SU-DHL-6 (cell line): ENCODE data around the gene ZNF473.
"Not testable (repeated sequence)": the region's sequence is repeated elsewhere in the genome, so short reads cannot be mapped to it uniquely, and the experiment has no call there.

Source experiments
- H2AFZ ChIP-seq: fragments of 200-600 bp; sonication (generic); 2 replicates; pipeline ENCODE4 v1.6.1; 2014; ENCODE audit warnings: low read depth, mild to moderate bottlenecking, moderate library complexity, mixed read lengths, antibody characterized with exemption, low read length; ENCODE audit not compliant: severe bottlenecking
- H3F3A ChIP-seq: fragments of 200-600 bp; shearing (Covaris generic); 2 replicates; pipeline ENCODE4 v1.6.0; 2016; ENCODE audit warnings: antibody characterized with exemption, mild to moderate bottlenecking; ENCODE audit not compliant: insufficient read depth
- H3K27ac ChIP-seq: fragments of 200-600 bp; sonication (generic); 2 replicates; pipeline ENCODE4 v1.5.1; 2016; ENCODE audit warnings: low read depth, mild to moderate bottlenecking, low read length, moderate library complexity, mixed read lengths
- H3K27me3 ChIP-seq: fragments of 200-600 bp; sonication (generic), shearing (Covaris generic); 2 replicates; pipeline ENCODE4 v1.6.0; 2014; ENCODE audit warnings: mild to moderate bottlenecking, low read length
- H3K36me3 ChIP-seq: fragments of 200-600 bp; sonication (generic); 2 replicates; pipeline ENCODE4 v1.6.1; 2014; ENCODE audit warnings: mild to moderate bottlenecking, low read length, mixed read lengths
- H3K4me2 ChIP-seq: fragments of 300-600, 200-600 bp; shearing (Covaris generic), sonication (generic); 2 replicates; pipeline ENCODE4 v1.6.0; 2014; ENCODE audit warnings: low read length, low read depth, mild to moderate bottlenecking; ENCODE audit not compliant: poor library complexity, severe bottlenecking
- H3K4me3 ChIP-seq: fragments of 200-600 bp; sonication (generic); 2 replicates; pipeline ENCODE4 v1.5.1; 2014; ENCODE audit warnings: antibody characterized with exemption, low read length, mild to moderate bottlenecking, mixed read lengths; ENCODE audit not compliant: insufficient read depth, poor library complexity, severe bottlenecking
- H3K79me2 ChIP-seq: fragments of 200-600 bp; sonication (generic); 2 replicates; pipeline ENCODE4 v1.6.1; 2014; ENCODE audit warnings: mild to moderate bottlenecking, low read length, moderate library complexity; ENCODE audit not compliant: insufficient read depth
- H3K9ac ChIP-seq: fragments of 200-600 bp; sonication (generic); 2 replicates; pipeline ENCODE4 v1.7.0; 2014; ENCODE audit warnings: mild to moderate bottlenecking, low read length
- H3K9me2 ChIP-seq: fragments of 200-600 bp; sonication (generic); replicated peaks from 2 replicates; pipeline ENCODE4 v1.6.1; 2014; ENCODE audit warnings: low read length; ENCODE audit not compliant: insufficient read depth
- H3K9me3 ChIP-seq: fragments of 200-600 bp; sonication (generic); 2 replicates; pipeline ENCODE4 v1.6.1; 2014; ENCODE audit warnings: low read length, mixed read lengths; ENCODE audit not compliant: insufficient read depth
- H4K20me1 ChIP-seq: fragments of 200-600 bp; sonication (generic); 2 replicates; pipeline ENCODE4 v1.6.1; 2014; ENCODE audit warnings: low read depth, mild to moderate bottlenecking, antibody characterized with exemption, low read length, moderate library complexity, mixed read lengths
- EZH2phosphoT487 ChIP-seq: fragments of 200-600 bp; sonication (generic), shearing (Covaris generic); conservative IDR thresholded peaks from 2 replicates; pipeline ENCODE4 v1.6.1; 2018; ENCODE audit warnings: mild to moderate bottlenecking, antibody characterized with exemption, low read length, moderate library complexity, mixed read lengths
- TF ChIP-seq, protein P1 (sequence below): fragments of 200-600 bp; sonication (generic); IDR thresholded peaks from one replicate; pipeline ENCODE4 v1.5.1; 2017; ENCODE audit warnings: antibody characterized with exemption, mild to moderate bottlenecking, low read length, moderate library complexity; ENCODE audit not compliant: insufficient read depth, poor library complexity, severe bottlenecking

The ZNF473 gene

DNA sequence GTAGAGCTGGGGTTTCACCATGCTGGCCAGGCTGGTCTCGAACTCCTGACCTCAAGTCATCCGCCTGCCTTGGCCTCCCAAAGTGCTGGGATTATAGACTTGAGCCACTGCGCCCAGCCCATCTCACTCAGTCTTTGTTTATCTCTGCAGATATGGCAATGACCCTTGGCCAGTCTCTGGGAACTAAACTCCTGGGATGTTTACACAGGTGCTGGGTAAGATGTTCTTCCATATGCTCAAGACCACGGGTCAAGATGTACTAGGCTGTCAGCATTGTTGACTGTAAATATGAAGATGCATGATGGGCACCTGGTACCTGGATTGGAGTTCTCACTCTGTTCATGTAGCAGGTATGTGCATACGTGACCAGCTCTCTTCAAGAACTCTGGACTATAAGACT, 35.8 kb downstream of the ZNF473 start:
- Histone ChIP-seq H3K4me2 (no peak overlapping the region), H3K9me2 (no peaks in the 10 kb centered on the region), H3F3A (no peaks in the 10 kb centered on the region), H4K20me1 (no peaks in the 10 kb centered on the region), H3K27me3 (no peaks in the 10 kb centered on the region), H2AFZ (no peak overlapping the region), H3K79me2 (no peaks in the 10 kb centered on the region), H3K9me3 (peaks cover 21% of the 10 kb centered on the region; the same call in 1 of the 2 replicates), H3K36me3 (no peaks in the 10 kb centered on the region), H3K9ac (no peak overlapping the region), H3K27ac (no peak overlapping the region), H3K4me3 (no peak overlapping the region)
- TF ChIP-seq EZH2phosphoT487: no peak
- TF ChIP-seq, protein P1, sequence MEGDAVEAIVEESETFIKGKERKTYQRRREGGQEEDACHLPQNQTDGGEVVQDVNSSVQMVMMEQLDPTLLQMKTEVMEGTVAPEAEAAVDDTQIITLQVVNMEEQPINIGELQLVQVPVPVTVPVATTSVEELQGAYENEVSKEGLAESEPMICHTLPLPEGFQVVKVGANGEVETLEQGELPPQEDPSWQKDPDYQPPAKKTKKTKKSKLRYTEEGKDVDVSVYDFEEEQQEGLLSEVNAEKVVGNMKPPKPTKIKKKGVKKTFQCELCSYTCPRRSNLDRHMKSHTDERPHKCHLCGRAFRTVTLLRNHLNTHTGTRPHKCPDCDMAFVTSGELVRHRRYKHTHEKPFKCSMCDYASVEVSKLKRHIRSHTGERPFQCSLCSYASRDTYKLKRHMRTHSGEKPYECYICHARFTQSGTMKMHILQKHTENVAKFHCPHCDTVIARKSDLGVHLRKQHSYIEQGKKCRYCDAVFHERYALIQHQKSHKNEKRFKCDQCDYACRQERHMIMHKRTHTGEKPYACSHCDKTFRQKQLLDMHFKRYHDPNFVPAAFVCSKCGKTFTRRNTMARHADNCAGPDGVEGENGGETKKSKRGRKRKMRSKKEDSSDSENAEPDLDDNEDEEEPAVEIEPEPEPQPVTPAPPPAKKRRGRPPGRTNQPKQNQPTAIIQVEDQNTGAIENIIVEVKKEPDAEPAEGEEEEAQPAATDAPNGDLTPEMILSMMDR: no peak

DNA sequence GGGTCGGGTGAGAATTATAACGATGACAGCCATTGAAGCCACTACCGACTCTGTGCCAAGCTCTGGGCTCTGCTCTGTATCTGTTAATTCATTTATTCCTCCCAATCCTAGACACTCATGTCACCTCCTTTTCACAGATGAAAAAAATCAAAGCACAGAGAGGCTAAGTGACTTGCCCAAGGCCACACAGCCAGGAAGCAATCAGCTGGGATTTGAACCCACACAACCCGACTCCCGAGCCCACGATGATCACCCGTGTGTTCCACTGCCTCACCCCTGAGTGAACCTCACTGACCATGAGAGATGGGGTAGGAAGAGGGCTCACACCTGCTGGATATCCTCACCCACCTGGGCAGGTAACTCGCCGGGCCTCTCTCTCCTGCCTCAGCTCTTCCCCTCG, 40.1 kb downstream of the ZNF473 start:
- Histone ChIP-seq H2AFZ (no peak overlapping the region), H3K4me3 (no peak overlapping the region), H3K9me2 (no peaks in the 10 kb centered on the region), H3K9ac (no peak overlapping the region), H3K9me3 (no peaks in the 10 kb centered on the region), H3K36me3 (no peaks in the 10 kb centered on the region), H3F3A (no peaks in the 10 kb centered on the region), H3K27ac (no peak overlapping the region), H3K79me2 (no peaks in the 10 kb centered on the region), H4K20me1 (no peaks in the 10 kb centered on the region), H3K4me2 (no peak overlapping the region), H3K27me3 (no peaks in the 10 kb centered on the region)
- no peak for TF ChIP-seq EZH2phosphoT487
- TF ChIP-seq, protein P1: no peak

DNA sequence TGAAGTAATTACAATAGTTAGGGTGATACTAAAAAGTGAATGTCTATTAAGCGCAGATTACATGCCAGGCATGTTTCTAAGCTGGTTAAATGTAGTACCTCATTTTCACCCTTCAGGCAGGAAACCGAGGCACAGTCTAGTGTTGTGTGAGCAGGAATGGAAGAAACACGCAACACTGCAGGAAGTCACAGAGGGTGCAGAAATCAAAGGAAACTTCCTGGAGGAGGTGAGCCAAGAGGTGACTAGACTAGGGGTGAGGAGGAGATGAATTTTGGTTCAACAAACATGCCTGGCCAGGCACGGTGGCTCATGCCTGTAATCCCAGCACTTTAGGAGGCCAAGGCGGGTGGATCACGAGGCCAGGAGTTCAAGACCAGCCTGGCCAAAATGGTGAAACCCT, 41.8 kb downstream of the ZNF473 start:
- Histone ChIP-seq H3K9ac (no peak overlapping the region), H3K4me2 (no peak overlapping the region), H3K79me2 (no peaks in the 10 kb centered on the region), H3K27me3 (no peaks in the 10 kb centered on the region), H4K20me1 (no peaks in the 10 kb centered on the region), H3K9me2 (no peaks in the 10 kb centered on the region), H2AFZ (no peak overlapping the region), H3F3A (no peaks in the 10 kb centered on the region), H3K9me3 (no peaks in the 10 kb centered on the region), H3K27ac (no peak overlapping the region), H3K36me3 (no peaks in the 10 kb centered on the region), H3K4me3 (no peak overlapping the region)
- no peak for TF ChIP-seq EZH2phosphoT487
- TF ChIP-seq, protein P1: no peak

DNA sequence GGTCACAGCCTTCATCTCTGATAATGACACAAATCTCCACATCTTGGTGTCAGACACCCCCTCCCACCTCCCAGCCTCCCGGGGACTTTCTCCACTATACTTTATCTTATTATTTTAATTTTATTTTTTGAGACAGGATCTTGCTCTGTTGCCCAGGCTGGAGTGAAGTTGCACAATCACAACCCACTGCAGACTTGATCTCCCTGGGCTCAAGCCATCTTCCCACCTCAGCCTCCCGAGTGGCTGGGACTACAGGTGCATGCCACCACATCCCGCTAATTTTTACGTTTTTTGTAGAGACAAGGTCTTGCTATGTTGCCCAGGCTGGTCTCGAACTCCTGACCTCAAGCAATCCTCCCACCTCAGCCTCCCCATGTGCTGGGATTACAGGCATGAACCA, 42.6 kb downstream of the ZNF473 start:
- not testable (repeated sequence) for H3K9me3 ChIP-seq, H3K27me3 ChIP-seq, H3K36me3 ChIP-seq

DNA sequence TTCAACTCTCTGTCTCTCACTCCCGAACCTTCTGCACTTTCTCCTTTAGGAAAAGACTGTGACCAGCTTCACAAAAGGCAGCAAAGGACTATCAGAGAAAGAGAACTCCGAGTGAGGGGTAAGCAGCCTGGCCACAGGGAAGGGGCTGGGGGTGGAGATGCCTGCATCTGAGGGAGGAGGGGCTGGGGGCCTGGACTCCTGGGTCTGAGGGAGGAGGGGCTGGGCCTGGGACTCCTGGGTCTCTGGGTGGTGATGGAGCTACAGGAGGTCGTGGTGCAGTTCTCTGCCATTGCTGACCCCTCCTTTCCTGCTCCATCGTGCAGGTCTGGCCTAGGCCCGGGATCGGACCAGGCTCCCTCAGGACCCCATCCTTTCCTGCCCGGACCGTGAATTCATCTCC, 49.3 kb downstream of the ZNF473 start:
- H3K79me2 ChIP-seq, H3K27ac ChIP-seq, H4K20me1 ChIP-seq, H3K4me2 ChIP-seq, H3K9me3 ChIP-seq, H3K36me3 ChIP-seq, H3K9me2 ChIP-seq, H3K9ac ChIP-seq, H3K27me3 ChIP-seq, H3K4me3 ChIP-seq, H2AFZ ChIP-seq, H3F3A ChIP-seq: not testable (repeated sequence)

More for the DNA sequence above, 42.6 kb downstream of the ZNF473 start:
- H3F3A ChIP-seq, H3K27ac ChIP-seq, H3K4me2 ChIP-seq, H3K9me2 ChIP-seq, H2AFZ ChIP-seq, H3K9ac ChIP-seq, H3K4me3 ChIP-seq, H3K79me2 ChIP-seq, H4K20me1 ChIP-seq: not testable (repeated sequence)

DNA sequence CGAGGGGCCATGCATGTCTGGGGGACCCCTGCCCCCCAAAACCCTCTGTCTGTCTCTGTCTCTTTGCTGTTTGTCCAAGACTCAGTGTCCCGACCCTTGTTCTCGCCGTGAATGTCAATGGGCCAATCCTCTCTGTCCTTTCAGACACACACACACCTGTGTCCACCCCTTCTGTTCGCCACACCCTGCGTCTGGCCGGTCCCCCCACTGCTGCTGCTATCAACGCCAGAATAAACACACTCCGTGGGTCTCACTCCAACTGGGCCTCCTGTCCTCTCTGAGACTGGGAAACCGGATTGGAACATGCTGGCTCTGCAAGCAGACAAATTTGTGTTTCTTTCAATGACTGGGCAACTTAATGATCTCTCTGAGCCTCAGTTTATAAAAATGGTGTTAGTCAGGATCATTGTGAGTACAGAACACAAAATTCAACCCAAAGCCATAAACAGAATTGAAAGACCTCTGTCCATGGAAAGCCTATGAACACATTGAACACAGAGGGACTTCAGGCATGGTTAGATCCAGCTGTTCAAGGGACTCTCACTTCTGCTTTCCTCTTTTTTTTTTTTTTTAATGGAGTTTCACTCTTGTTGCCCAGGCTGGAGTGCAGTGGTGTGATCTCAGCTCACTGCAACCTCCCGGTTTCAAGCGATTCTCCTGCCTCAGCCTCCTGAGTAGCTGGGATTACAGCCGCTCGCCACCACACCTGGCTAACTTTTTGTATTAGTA, 50.0 kb downstream of the ZNF473 start:
- not testable (repeated sequence) for H2AFZ ChIP-seq, H4K20me1 ChIP-seq

More for the DNA sequence above, 50.0 kb downstream of the ZNF473 start:
- not testable (repeated sequence) for H3K27me3 ChIP-seq, H3F3A ChIP-seq, H3K4me2 ChIP-seq, H3K79me2 ChIP-seq, H3K36me3 ChIP-seq, H3K9me2 ChIP-seq, H3K9me3 ChIP-seq, H3K4me3 ChIP-seq, H3K9ac ChIP-seq, H3K27ac ChIP-seq
